ENCODE results near the gene RPRD2. TPM values are rescaled to one million over a fixed set of nuclear protein-coding genes. Genes with fewer than 3 reads are reported as not detected.

The RPRD2 gene
- total and polyA plus RNA-seq, 9 of the 15 experiments (the other 6 are each of a cell fraction or from before 2014, with no cell fraction given): 1.5 to 21.6 (median 7.7) TPM

- TF ChIP-seq JUNB (CRISPR knock-in tag; conservative IDR thresholded peaks at IDR 0.05) (no peak), RAD51 (IDR thresholded peaks at IDR 0.05; ENCODE audit: borderline replicate concordance, low read depth) (no peak), IRF9 (tag; IDR thresholded peaks at IDR 0.05) (no peak), SMARCE1 (IDR thresholded peaks at IDR 0.05) (peak; percentile 53), GATA2 (CRISPR knock-in tag; IDR thresholded peaks at IDR 0.05) (no peak), CBX3 (IDR thresholded peaks at IDR 0.05; ENCODE audit: borderline replicate concordance in 1 of 2, low read length in 2 of 2) (0 out of 3 replicates have a peak, but pooled peaks of 1 of the 2 experiments have one; percentile 13), DLX4 (CRISPR knock-in tag; IDR thresholded peaks at IDR 0.05) (no peak), SOX6 (IDR thresholded peaks at IDR 0.05) (peak; percentile 32; the same call in 1 of the 2 replicates), DPF2 (IDR thresholded peaks at IDR 0.05) (peak; percentile 74), THAP12 (CRISPR knock-in tag; IDR thresholded peaks at IDR 0.05) (peak; percentile 37; the same call in 1 of the 2 replicates), ZNF512 (tag; IDR thresholded peaks at IDR 0.05) (no peak), VEZF1 (CRISPR knock-in tag; IDR thresholded peaks at IDR 0.05) (peak; percentile 44; the same call in 1 of the 2 replicates), TCF7L2 (IDR thresholded peaks at IDR 0.05; ENCODE audit: low read depth, low read length) (no peak), ZNF644 (tag; IDR thresholded peaks at IDR 0.05; ENCODE audit: low read depth) (no peak), RB1 (IDR thresholded peaks at IDR 0.05; ENCODE audit: low read depth) (peak; percentile 53), GTF2F1 (IDR thresholded peaks at IDR 0.05; ENCODE audit: low read depth, low read length) (no peak), ATF1 (CRISPR knock-in tag; IDR thresholded peaks at IDR 0.05) (no peak), ATF1 (tag; IDR thresholded peaks at IDR 0.05) (peak; percentile 22; the same call in 1 of the 2 replicates), ETV5 (CRISPR knock-in tag; IDR thresholded peaks at IDR 0.05; ENCODE audit: low read depth) (peak; percentile 71), ELK3 (CRISPR knock-in tag; IDR thresholded peaks at IDR 0.05) (no peak)
These were observed 144.2 kb downstream of the RPRD2 start, which contains the start of gene ECM1 (continued) for GRCh38 chr1:150507912-150508864.
